ENCODE measurements around the gene HIVEP3.

GRCh38 chr1:41835485-41835884 is 83.2 kb downstream of the HIVEP3 start:
- TF ChIP-seq, protein P1, sequence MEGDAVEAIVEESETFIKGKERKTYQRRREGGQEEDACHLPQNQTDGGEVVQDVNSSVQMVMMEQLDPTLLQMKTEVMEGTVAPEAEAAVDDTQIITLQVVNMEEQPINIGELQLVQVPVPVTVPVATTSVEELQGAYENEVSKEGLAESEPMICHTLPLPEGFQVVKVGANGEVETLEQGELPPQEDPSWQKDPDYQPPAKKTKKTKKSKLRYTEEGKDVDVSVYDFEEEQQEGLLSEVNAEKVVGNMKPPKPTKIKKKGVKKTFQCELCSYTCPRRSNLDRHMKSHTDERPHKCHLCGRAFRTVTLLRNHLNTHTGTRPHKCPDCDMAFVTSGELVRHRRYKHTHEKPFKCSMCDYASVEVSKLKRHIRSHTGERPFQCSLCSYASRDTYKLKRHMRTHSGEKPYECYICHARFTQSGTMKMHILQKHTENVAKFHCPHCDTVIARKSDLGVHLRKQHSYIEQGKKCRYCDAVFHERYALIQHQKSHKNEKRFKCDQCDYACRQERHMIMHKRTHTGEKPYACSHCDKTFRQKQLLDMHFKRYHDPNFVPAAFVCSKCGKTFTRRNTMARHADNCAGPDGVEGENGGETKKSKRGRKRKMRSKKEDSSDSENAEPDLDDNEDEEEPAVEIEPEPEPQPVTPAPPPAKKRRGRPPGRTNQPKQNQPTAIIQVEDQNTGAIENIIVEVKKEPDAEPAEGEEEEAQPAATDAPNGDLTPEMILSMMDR (IDR thresholded peaks at IDR 0.05; ENCODE audit: low read depth, low read length): no peak
- TF ChIP-seq POLR2A (IDR thresholded peaks at IDR 0.05; ENCODE audit: extremely low read depth, insufficient read length): no peak
- TF ChIP-seq, protein P2, sequence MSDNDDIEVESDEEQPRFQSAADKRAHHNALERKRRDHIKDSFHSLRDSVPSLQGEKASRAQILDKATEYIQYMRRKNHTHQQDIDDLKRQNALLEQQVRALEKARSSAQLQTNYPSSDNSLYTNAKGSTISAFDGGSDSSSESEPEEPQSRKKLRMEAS (IDR thresholded peaks at IDR 0.05; ENCODE audit: low read depth, low read length): no peak
- TF ChIP-seq MYC (IDR thresholded peaks at IDR 0.05; ENCODE audit: low read depth, low read length): no peak
